Measurements from ENCODE around the gene TK1.
"Not testable (repeated sequence)": the region's sequence is repeated elsewhere in the genome, so short reads cannot be mapped to it uniquely, and the experiment has no call there.

GRCh38 chr17:78171591-78172248 is 15.1 kb downstream of the TK1 start:
- TF ChIP-seq CTCF (IDR thresholded peaks at IDR 0.05); EZH2 (IDR thresholded peaks at IDR 0.05; ENCODE audit: borderline replicate concordance, insufficient read depth, low read depth, low read length, poor library complexity, severe bottlenecking): not testable (repeated sequence)
